Ovary (tissue), 9 donors: Measurements from ENCODE around the gene ATP2B2. TPM values are rescaled to one million over a fixed set of nuclear protein-coding genes. Genes with fewer than 3 reads are reported as not detected.

Experiments
- DNase-seq, 5 donors: peaks; one replicate each; pipeline ENCODE4 v3.0.0-alpha.2; 2019 to 2020
- H3K27ac ChIP-seq, 2 donors: fragments of 200-600 bp; one replicate each; pipeline versions ENCODE4 v1.5.1 to v1.8.0; 2019 to 2022
- H3K27me3 ChIP-seq: fragments of 200-600 bp; one replicate; pipeline ENCODE4 v1.8.0; 2022
- H3K36me3 ChIP-seq: fragments of 200-600 bp; sonication (generic); one replicate; pipeline ENCODE4 v1.5.1; 2019
- H3K4me1 ChIP-seq: one replicate; pipeline ENCODE4 v1.8.1; 2013; ENCODE audit warnings: mild to moderate bottlenecking, moderate library complexity; ENCODE audit not compliant: insufficient read depth
- H3K4me3 ChIP-seq: fragments of 200-600 bp; sonication (generic); one replicate; pipeline ENCODE4 v1.5.1; 2017
- H3K9me3 ChIP-seq, 2 donors: fragments of 200-600 bp in 1 of 2; sonication (generic) in 1 of 2; one replicate each; pipeline versions ENCODE4 v1.5.1 to v1.8.1; 2013 to 2019; ENCODE audit warnings: mild to moderate bottlenecking in 1 of 2, moderate library complexity in 1 of 2
- EP300 ChIP-seq: sonication (generic); formaldehyde crosslinking; IDR thresholded peaks from one replicate; pipeline ENCODE4 v1.6.1; 2017; ENCODE audit warnings: antibody characterized with exemption
- POLR2A ChIP-seq: fragments of 450-650 bp; IDR thresholded peaks from one replicate; pipeline ENCODE4 v1.6.1; 2017; ENCODE audit warnings: antibody characterized with exemption, mild to moderate bottlenecking, moderate library complexity
- WGBS, 3 donors: extraction: QIAGEN DNeasy Blood & Tissue Kit in 1 of 3; methylation state at CpG; one replicate each; pipeline versions ENCODE4 v1.1.5 to v1.1.7; 2013 to 2017; 5-methylcytosine and 5-hydroxymethylcytosine counted together
- intact Hi-C, 4 donors: fragments of 100-400 bp; cut with DNase I; formaldehyde crosslinking; loops; one replicate each; pipeline versions ENCODE4 v1.11.0 to v1.15.1; 2022 to 2023
- polyA plus RNA-seq, 2 donors: library from polyadenylated mRNA; stranded (reverse); fragments of 200-250 nt in 1 of 2; fragments of 350-450 nt in 1 of 2; fragmentation: Illumina TruSeq in 1 of 2; extraction: RNeasy Lipid Tissue Mini Kit (QIAGEN cat#74804) in 1 of 2; gene quantifications; one replicate each; pipeline ENCODE4 v1.2.3, GENCODE V29; 2013 to 2014
- total RNA-seq, 7 donors: library from RNA; depleted of rRNA in 2 of 7; stranded (reverse); fragments of >200 nt in 2 of 7; fragmentation: NEBNext Ultra II Directional in 3 of 7; extraction: Animal tissue kit (Norgen Biotek cat#: 25700) in 3 of 7; gene quantifications; one replicate each; pipeline versions ENCODE4 v1.1.0 to v1.2.4, GENCODE V29; 2016 to 2023
- TF ChIP-seq, protein P1 (sequence below), 3 donors: fragments of 450-650 bp in 2 of 3; fragments of 200-600 bp in 1 of 3; IDR thresholded peaks; one replicate each; pipeline versions ENCODE4 v1.5.1 to v1.8.0; 2016 to 2022; ENCODE audit warnings: antibody characterized with exemption in 3 of 3, mild to moderate bottlenecking in 1 of 3
- donor health status: DM: no; HTN: no; CAD: no; lungs with moderate emphysema.
- donor health status: DM: no; HTN: no; CAD: no.
- donor health status: Bipolar disorder and iron deficiency.
- donor health status: DM: yes; HTN: yes; CAD: no.
- donor health status: DM: no; HTN: no; CAD: no.
- donor health status: DM: yes; HTN: yes; CAD: no.

Gene ATP2B2
- total and polyA plus RNA-seq, 9 donors: 0.05 to 11.6 (median 0.52) TPM; not detected in 2

DNA sequence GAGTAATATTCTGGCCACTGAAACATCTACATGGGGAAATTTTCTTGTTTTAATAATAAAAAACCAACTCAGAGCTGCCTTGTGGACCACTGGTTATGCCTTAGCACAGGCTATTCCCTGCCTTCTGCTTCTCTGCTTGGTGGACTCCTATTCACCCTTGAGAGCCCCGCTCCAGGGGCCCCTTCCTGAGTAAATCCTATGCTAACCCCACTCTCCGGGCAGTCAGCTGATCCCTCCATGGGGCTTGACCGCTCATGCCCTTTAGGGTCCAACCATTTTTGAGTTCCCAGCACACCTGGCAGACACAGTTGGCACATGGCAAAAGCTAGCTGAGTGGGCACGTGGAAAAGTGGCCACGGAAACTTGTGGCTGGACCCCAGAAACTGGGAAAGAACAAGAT is 38.2 kb downstream of the ATP2B2 start:
- TF ChIP-seq POLR2A (no peak), EP300 (no peak)
- TF ChIP-seq, protein P1, sequence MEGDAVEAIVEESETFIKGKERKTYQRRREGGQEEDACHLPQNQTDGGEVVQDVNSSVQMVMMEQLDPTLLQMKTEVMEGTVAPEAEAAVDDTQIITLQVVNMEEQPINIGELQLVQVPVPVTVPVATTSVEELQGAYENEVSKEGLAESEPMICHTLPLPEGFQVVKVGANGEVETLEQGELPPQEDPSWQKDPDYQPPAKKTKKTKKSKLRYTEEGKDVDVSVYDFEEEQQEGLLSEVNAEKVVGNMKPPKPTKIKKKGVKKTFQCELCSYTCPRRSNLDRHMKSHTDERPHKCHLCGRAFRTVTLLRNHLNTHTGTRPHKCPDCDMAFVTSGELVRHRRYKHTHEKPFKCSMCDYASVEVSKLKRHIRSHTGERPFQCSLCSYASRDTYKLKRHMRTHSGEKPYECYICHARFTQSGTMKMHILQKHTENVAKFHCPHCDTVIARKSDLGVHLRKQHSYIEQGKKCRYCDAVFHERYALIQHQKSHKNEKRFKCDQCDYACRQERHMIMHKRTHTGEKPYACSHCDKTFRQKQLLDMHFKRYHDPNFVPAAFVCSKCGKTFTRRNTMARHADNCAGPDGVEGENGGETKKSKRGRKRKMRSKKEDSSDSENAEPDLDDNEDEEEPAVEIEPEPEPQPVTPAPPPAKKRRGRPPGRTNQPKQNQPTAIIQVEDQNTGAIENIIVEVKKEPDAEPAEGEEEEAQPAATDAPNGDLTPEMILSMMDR (IDR thresholded peaks at IDR 0.05): no peak
- Histone ChIP-seq H3K27me3 (no peaks in the 10 kb centered on the region), H3K36me3 (no peaks in the 10 kb centered on the region), H3K27ac (no peak overlapping the region), H3K9me3 (no peaks in the 10 kb centered on the region), H3K4me1 (no peaks in the 10 kb centered on the region), H3K4me3 (no peak overlapping the region)
- no peak for DNase-seq
- WGBS, 3 donors: 82 to 88% (median 86%) methylated on average over 5 of the region's 5 CpGs
- intact Hi-C loops: no loop called here

DNA sequence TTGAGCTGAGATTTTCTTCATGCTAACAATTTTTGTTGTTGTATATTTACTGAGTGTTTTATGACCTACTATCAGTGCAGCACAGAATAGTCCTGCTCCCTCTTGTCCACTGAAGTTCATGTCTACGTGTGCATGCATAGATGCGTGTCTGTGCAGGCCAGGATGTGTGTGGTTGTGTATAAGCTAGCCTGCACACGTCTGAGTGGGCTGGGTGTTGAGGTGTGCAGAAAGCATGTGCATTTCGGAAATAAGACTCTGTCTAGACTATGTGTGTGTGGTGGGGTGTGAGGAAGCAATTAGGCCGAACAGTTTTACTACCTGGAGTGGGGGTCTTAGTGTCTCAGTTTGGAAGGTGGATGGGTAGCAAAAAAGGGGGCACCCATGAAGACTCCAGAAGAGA is 39.2 kb downstream of the ATP2B2 start:
- Histone ChIP-seq H3K4me3 (no peak overlapping the region), H3K36me3 (no peaks in the 10 kb centered on the region), H3K27ac (no peak overlapping the region), H3K9me3 (no peaks in the 10 kb centered on the region), H3K4me1 (no peaks in the 10 kb centered on the region), H3K27me3 (no peaks in the 10 kb centered on the region)
- intact Hi-C loops: no loop called here
- TF ChIP-seq EP300: no peak
- TF ChIP-seq POLR2A: no peak
- no peak for DNase-seq
- WGBS, 3 donors: 70 to 78% (median 74%) methylated on average over 5 of the region's 5 CpGs

- TF ChIP-seq, protein P1 (IDR thresholded peaks at IDR 0.05): no peak
- TF ChIP-seq POLR2A (no peak), EP300 (no peak)
- H3K9me3 ChIP-seq: no peaks in the 10 kb centered on the region
- intact Hi-C loops: no loop called here
Measured at GRCh38 chr3:10465161-10465560, 40.2 kb downstream of the ATP2B2 start.

GRCh38 chr3:10463533-10464434 is 41.6 kb downstream of the ATP2B2 start:
- TF ChIP-seq POLR2A (no peak), EP300 (no peak)
- TF ChIP-seq, protein P1 (IDR thresholded peaks at IDR 0.05): no peak
- H3K9me3 ChIP-seq: no peaks in the 10 kb centered on the region
- no peak for DNase-seq
- H3K27ac ChIP-seq: no peak overlapping the region
- intact Hi-C loops: no loop called here
- no peak overlapping the region for H3K4me3 ChIP-seq
- 75 to 80% (median 77%) methylated on average over 18 to 21 of the region's 21 CpGs for WGBS, 3 donors
- H3K27me3 ChIP-seq: no peaks in the 10 kb centered on the region
- no peaks in the 10 kb centered on the region for H3K36me3 ChIP-seq
- H3K4me1 ChIP-seq: no peaks in the 10 kb centered on the region

More at GRCh38 chr3:10465161-10465560, 40.2 kb downstream of the ATP2B2 start:
- Histone ChIP-seq H3K4me1 (no peaks in the 10 kb centered on the region), H3K27ac (no peak overlapping the region), H3K36me3 (no peaks in the 10 kb centered on the region), H3K4me3 (no peak overlapping the region), H3K27me3 (no peaks in the 10 kb centered on the region)
- WGBS, 3 donors: 14 to 47% (median 32%) methylated on average over 1 of the region's 1 CpG
- DNase-seq: no peak
